Tibial nerve (tissue), 4 donors: ENCODE data around the gene CEL. TPM values are rescaled to one million over a fixed set of nuclear protein-coding genes. Genes with fewer than 3 reads are reported as not detected.

ENCODE experiments used
- DNase-seq, 2 donors: peaks; one replicate each; pipeline ENCODE4 v3.0.0-alpha.2; 2019; ENCODE audit warnings: low spot score in 2 of 2
- H3K27ac ChIP-seq, 4 donors: fragments of 200-600 bp; sonication (generic) in 3 of 4; one replicate each; pipeline ENCODE4 v1.5.1; 2017 to 2019; ENCODE audit warnings: mild to moderate bottlenecking in 1 of 4
- H3K27me3 ChIP-seq, 2 donors: fragments of 200-600 bp; sonication (generic) in 1 of 2; one replicate each; pipeline versions ENCODE4 v1.5.1 to v1.6.0; 2017 to 2019
- H3K36me3 ChIP-seq, 3 donors: fragments of 200-600 bp; sonication (generic); one replicate each; pipeline ENCODE4 v1.5.1; 2018 to 2019
- H3K4me1 ChIP-seq, 4 donors: fragments of 200-600 bp; sonication (generic) in 3 of 4; one replicate each; pipeline ENCODE4 v1.5.1; 2017 to 2019
- H3K4me3 ChIP-seq, 4 donors: fragments of 200-600 bp; sonication (generic) in 3 of 4; one replicate each; pipeline ENCODE4 v1.5.1; 2017 to 2019; ENCODE audit warnings: mild to moderate bottlenecking in 1 of 4, moderate library complexity in 1 of 4
- H3K9me3 ChIP-seq, 4 donors: fragments of 200-600 bp; sonication (generic) in 3 of 4; one replicate each; pipeline ENCODE4 v1.5.1; 2017 to 2019
- CTCF ChIP-seq, 5 experiments: fragments of 200-600 bp in 3 of 5; fragments of 450-650 bp in 2 of 5; sonication (generic) in 3 of 5; IDR thresholded peaks; one replicate each; pipeline ENCODE4 v1.5.1; 2016 to 2019; ENCODE audit warnings: antibody characterized with exemption in 5 of 5, mild to moderate bottlenecking in 3 of 5, moderate library complexity in 2 of 5
- EP300 ChIP-seq, 2 donors: sonication (generic); formaldehyde crosslinking; IDR thresholded peaks; one replicate each; pipeline ENCODE4 v1.6.1; 2017; ENCODE audit warnings: antibody characterized with exemption in 2 of 2, mild to moderate bottlenecking in 1 of 2
- POLR2A ChIP-seq, 2 donors: fragments of 450-650 bp; IDR thresholded peaks; one replicate each; pipeline ENCODE4 v1.6.1; 2017; ENCODE audit warnings: antibody characterized with exemption in 2 of 2, mild to moderate bottlenecking in 2 of 2, moderate library complexity in 2 of 2
- WGBS, 2 donors: methylation state at CpG; one replicate each; pipeline ENCODE4 v1.1.5; 2018; 5-methylcytosine and 5-hydroxymethylcytosine counted together
- total RNA-seq, 4 donors: library from RNA; depleted of rRNA; stranded (reverse); fragments of >200 nt; gene quantifications; one replicate each; pipeline ENCODE4 v1.1.0, GENCODE V29; 2016

CEL gene
- total RNA-seq, 4 donors from 2014 or later: 1.7 to 10.5 (median 2.6) TPM

- TF ChIP-seq CTCF (IDR thresholded peaks at IDR 0.05) (no peak), POLR2A (IDR thresholded peaks at IDR 0.05) (no peak), EP300 (IDR thresholded peaks at IDR 0.05) (no peak)
- Histone ChIP-seq H3K36me3 (no peaks in the 10 kb centered on the region), H3K27me3 (no peaks in the 10 kb centered on the region), H3K27ac (no peak overlapping the region), H3K4me1 (peaks cover 3 to 41% (median 21%) of the 10 kb centered on the region in 4 donors), H3K4me3 (no peak overlapping the region), H3K9me3 (no peaks in the 10 kb centered on the region)
- WGBS, 2 donors: 61 to 71% methylated on average over 3 of the region's 3 CpGs
- DNase-seq: no peak
These were observed 33.6 kb upstream of the CEL start for GRCh38 chr9:133028221-133028620.

DNA sequence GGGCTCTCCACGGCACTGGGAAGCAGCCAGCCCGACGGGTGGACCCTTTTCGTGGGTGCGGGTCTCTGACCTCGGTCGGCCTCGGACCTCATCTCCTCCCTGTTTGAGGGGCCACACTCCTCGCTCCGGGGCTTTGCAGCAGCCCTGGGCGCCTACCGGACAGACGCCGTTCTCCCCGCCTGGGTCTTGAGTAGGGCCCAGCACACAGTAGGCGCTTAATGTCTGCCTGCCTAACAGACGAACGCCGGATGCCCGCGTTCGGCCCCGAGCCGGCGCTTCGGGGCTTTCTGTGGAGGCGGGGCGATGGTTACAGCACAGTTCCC lies 31.8 kb upstream of the CEL start:
- peak overlapping the region; percentile 54 to 96 (median 78) for H3K4me3 ChIP-seq
- TF ChIP-seq POLR2A (IDR thresholded peaks at IDR 0.05): no peak
- TF ChIP-seq EP300 (IDR thresholded peaks at IDR 0.05): no peak
- no peak for TF ChIP-seq CTCF (IDR thresholded peaks at IDR 0.05)
- H3K4me1 ChIP-seq: peaks cover 3 to 58% (median 21%) of the 10 kb centered on the region in 4 donors
- H3K27ac ChIP-seq: peak overlapping the region; percentile 47 to 95 (median 90)
- no peaks in the 10 kb centered on the region for H3K9me3 ChIP-seq
- peaks cover 0 to 4% (median 0%) of the 10 kb centered on the region in 3 donors for H3K36me3 ChIP-seq
- WGBS, 2 donors: 0% methylated on average over 12 to 18 of the region's 28 CpGs
- no peaks in the 10 kb centered on the region for H3K27me3 ChIP-seq
- DNase-seq: no peak

DNA sequence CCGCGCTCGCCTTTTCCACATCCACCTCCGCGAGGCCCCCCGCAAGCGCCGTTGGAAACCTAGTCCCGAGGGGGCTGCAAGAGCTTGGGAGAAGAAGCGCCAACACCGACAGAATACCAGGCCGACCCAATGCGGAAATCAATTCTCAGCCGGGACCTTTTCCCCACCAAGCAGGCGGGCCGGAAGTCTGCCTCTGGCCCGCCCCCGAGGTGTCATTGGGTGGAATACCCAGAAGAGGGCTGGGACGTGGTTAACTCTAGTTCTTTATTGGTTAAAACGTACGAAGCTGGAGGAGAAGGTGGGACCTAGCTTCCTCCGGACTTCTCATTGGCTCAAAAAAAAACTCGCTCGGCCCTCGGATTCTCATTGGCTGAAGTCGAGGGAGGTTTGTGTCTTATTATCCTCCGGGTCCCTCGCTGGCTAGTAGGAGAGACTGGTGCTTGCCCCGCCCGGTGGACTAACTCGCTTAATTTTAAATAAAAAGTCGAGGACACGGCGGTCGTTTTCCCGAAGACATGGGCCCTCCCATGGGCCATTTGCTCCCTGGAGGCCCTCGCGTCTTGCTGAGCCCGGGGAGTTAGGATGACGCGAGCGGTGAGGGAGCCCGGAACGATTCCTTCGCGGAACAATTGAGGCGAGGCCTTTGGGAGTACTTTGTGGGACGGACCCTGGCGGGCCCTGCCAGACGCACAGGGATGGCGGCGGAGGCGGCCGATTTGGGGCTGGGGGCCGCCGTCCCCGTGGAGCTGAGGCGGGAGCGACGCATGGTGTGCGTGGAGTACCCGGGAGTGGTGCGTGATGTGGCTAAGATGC lies 31.3 kb upstream of the CEL start, which contains the start of gene GTF3C5:
Gene GTF3C5 (plus strand): TSS at position 681 of the 813 bp plus-strand sequence. CDS start 15 bp downstream, at position 696.
- H3K27me3 ChIP-seq: no peaks in the 10 kb centered on the region
- peak; percentile 87 to 89 for DNase-seq
- peaks cover 3 to 63% (median 21%) of the 10 kb centered on the region in 4 donors for H3K4me1 ChIP-seq
- 0 to 1% methylated on average over 50 to 54 of the region's 63 CpGs for WGBS, 2 donors
- H3K9me3 ChIP-seq: no peaks in the 10 kb centered on the region
- peak within 1 kb of the TSS; percentile 70 to 95 (median 92) for H3K27ac ChIP-seq
- H3K4me3 ChIP-seq: peak within 1 kb of the TSS; percentile 54 to 96 (median 78)
- H3K36me3 ChIP-seq: peaks cover 0 to 4% (median 0%) of the 10 kb centered on the region in 3 donors
- peak in 1 of 2 donors; percentile 85 for TF ChIP-seq EP300 (IDR thresholded peaks at IDR 0.05)
- peak; percentile 48 to 54 for TF ChIP-seq POLR2A (IDR thresholded peaks at IDR 0.05)
- TF ChIP-seq CTCF (IDR thresholded peaks at IDR 0.05): peak in 2 of 5 experiments; percentile 13 to 61

GRCh38 chr9:133031130-133031422 lies 30.7 kb upstream of the CEL start:
- DNase-seq: no peak
- no peaks in the 10 kb centered on the region for H3K27me3 ChIP-seq
- no peaks in the 10 kb centered on the region for H3K9me3 ChIP-seq
- H3K4me3 ChIP-seq: peak overlapping the region; percentile 54 to 96 (median 75)
- 1% methylated on average over 16 of the region's 16 CpGs for WGBS, 2 donors
- H3K36me3 ChIP-seq: peaks cover 0 to 4% (median 0%) of the 10 kb centered on the region in 3 donors
- peak overlapping the region; percentile 70 to 95 (median 90) for H3K27ac ChIP-seq
- TF ChIP-seq EP300 (IDR thresholded peaks at IDR 0.05): no peak
- no peak for TF ChIP-seq POLR2A (IDR thresholded peaks at IDR 0.05)
- no peak for TF ChIP-seq CTCF (IDR thresholded peaks at IDR 0.05)
- H3K4me1 ChIP-seq: peaks cover 3 to 69% (median 21%) of the 10 kb centered on the region in 4 donors

GRCh38 chr9:133031496-133031911 lies 30.3 kb upstream of the CEL start:
- Histone ChIP-seq H3K4me1 (peaks cover 3 to 71% (median 21%) of the 10 kb centered on the region in 4 donors), H3K27me3 (no peaks in the 10 kb centered on the region), H3K27ac (peak overlapping the region in 2 of 4 donors; percentile 86 to 95), H3K4me3 (peak overlapping the region; percentile 54 to 96 (median 75)), H3K36me3 (peaks cover 0 to 4% (median 0%) of the 10 kb centered on the region in 3 donors), H3K9me3 (no peaks in the 10 kb centered on the region)
- 63 to 67% methylated on average over 10 of the region's 10 CpGs for WGBS, 2 donors
- TF ChIP-seq CTCF (IDR thresholded peaks at IDR 0.05) (no peak), POLR2A (IDR thresholded peaks at IDR 0.05) (no peak), EP300 (IDR thresholded peaks at IDR 0.05) (no peak)
- no peak for DNase-seq
